SK-N-SH (cell line): ENCODE measurements around the gene SPP2.

Source experiments
- POLR2AphosphoS5 ChIP-seq: IDR thresholded peaks from 2 replicates; pipeline ENCODE4 v1.6.1; 2012; ENCODE audit warnings: low read depth, low read length
- TF ChIP-seq, protein P1 (sequence below): fragments of 200-600 bp; sonication (generic); IDR thresholded peaks from 2 replicates; pipeline ENCODE4 v1.6.1; 2017; ENCODE audit warnings: antibody characterized with exemption, mild to moderate bottlenecking, moderate library complexity

DNA sequence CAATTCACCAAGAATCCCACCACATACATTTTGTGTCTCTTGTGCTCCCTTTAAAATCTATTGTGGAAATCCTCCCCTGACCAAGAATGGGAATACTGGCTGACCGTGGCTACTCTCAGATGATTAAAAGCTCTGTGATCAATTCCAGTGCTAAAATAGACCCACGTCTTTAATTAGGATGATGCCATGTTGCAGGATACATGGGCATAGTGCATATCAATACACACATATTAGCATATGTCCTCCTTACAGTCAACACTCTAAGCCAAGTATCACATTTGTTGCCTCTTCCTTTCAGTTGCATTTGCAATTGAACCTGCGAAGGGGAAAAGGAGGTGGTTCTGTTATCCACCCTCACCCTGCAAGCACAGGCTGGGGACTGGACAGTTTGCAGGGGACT is 41.8 kb downstream of the SPP2 start:
- TF ChIP-seq POLR2AphosphoS5: no peak
- TF ChIP-seq, protein P1, sequence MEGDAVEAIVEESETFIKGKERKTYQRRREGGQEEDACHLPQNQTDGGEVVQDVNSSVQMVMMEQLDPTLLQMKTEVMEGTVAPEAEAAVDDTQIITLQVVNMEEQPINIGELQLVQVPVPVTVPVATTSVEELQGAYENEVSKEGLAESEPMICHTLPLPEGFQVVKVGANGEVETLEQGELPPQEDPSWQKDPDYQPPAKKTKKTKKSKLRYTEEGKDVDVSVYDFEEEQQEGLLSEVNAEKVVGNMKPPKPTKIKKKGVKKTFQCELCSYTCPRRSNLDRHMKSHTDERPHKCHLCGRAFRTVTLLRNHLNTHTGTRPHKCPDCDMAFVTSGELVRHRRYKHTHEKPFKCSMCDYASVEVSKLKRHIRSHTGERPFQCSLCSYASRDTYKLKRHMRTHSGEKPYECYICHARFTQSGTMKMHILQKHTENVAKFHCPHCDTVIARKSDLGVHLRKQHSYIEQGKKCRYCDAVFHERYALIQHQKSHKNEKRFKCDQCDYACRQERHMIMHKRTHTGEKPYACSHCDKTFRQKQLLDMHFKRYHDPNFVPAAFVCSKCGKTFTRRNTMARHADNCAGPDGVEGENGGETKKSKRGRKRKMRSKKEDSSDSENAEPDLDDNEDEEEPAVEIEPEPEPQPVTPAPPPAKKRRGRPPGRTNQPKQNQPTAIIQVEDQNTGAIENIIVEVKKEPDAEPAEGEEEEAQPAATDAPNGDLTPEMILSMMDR: no peak
